GM10266 (cell line): Measurements from ENCODE around the gene CA7.

Experiments used
- DNase-seq: peaks from one replicate; pipeline ENCODE4 v3.0.0; 2012; ENCODE audit errors: extremely low spot score
- TF ChIP-seq, protein P1 (sequence below): IDR thresholded peaks from 2 replicates; pipeline ENCODE4 v1.5.1; 2012; ENCODE audit warnings: mild to moderate bottlenecking, low read depth; ENCODE audit not compliant: control insufficient read depth, insufficient read depth; ENCODE audit errors: missing control alignments

Gene CA7

DNA sequence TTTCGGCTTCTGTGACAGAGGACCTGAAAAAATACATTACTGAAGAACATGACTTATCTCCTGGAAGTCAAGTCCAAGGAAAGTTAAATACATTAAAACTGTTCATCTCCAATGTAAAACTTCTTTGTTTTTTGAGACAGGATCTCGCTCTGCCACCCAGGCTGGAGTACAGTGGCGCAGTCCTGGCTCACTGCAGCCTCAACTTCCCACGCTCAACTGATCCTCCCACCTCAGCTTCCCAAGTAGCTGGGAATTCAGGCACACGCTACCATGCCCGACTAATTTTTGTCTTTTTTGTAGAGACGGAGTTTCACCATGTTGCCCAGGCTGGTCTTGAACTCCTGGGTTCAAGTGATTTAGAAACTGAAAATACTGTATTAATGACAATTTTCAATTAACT, 33.2 kb upstream of the CA7 start:
- TF ChIP-seq, protein P1, sequence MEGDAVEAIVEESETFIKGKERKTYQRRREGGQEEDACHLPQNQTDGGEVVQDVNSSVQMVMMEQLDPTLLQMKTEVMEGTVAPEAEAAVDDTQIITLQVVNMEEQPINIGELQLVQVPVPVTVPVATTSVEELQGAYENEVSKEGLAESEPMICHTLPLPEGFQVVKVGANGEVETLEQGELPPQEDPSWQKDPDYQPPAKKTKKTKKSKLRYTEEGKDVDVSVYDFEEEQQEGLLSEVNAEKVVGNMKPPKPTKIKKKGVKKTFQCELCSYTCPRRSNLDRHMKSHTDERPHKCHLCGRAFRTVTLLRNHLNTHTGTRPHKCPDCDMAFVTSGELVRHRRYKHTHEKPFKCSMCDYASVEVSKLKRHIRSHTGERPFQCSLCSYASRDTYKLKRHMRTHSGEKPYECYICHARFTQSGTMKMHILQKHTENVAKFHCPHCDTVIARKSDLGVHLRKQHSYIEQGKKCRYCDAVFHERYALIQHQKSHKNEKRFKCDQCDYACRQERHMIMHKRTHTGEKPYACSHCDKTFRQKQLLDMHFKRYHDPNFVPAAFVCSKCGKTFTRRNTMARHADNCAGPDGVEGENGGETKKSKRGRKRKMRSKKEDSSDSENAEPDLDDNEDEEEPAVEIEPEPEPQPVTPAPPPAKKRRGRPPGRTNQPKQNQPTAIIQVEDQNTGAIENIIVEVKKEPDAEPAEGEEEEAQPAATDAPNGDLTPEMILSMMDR, result no peak

DNA sequence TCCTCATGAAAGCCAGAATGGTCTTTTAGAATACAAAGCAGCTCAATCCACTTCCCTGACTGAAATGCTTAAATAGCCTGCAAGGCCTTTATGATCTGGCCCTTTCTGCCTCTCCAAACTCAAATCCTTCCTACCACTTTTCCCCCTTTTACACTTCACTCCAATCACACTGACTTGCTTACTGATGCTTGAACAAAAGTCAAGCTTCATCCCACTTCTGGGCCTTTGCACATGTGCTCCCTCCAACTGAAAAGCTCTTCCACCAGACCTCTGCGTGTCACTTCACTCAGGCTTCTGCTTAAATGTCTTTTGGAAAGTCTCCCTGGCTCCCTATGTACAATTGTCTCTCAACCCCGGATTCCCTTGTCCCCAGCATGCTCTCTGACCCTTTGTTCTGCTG, 29.5 kb upstream of the CA7 start:
- TF ChIP-seq, protein P1, result no peak
- DNase-seq, result no peak

More for the DNA sequence above, 33.2 kb upstream of the CA7 start:
- DNase-seq, result no peak

DNA sequence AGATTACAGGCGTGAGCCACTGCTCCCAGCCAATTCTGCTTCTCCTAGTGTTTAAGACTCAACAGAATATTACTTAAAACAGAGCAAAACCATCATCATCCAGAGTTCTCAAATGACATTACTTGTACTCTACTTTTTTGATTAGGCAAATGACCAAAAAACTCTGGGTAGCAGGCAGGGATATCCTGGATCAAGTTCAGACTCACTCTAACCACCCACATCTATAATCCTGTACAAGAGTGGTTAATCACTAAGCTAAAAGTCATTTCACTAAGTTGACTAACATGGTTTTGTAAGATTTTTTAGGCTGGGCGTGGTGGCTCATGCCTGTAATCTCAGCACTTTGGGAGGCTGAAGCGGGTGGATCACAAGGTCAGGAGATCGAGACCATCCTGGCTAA, 20.2 kb upstream of the CA7 start:
- DNase-seq, result no peak

DNA sequence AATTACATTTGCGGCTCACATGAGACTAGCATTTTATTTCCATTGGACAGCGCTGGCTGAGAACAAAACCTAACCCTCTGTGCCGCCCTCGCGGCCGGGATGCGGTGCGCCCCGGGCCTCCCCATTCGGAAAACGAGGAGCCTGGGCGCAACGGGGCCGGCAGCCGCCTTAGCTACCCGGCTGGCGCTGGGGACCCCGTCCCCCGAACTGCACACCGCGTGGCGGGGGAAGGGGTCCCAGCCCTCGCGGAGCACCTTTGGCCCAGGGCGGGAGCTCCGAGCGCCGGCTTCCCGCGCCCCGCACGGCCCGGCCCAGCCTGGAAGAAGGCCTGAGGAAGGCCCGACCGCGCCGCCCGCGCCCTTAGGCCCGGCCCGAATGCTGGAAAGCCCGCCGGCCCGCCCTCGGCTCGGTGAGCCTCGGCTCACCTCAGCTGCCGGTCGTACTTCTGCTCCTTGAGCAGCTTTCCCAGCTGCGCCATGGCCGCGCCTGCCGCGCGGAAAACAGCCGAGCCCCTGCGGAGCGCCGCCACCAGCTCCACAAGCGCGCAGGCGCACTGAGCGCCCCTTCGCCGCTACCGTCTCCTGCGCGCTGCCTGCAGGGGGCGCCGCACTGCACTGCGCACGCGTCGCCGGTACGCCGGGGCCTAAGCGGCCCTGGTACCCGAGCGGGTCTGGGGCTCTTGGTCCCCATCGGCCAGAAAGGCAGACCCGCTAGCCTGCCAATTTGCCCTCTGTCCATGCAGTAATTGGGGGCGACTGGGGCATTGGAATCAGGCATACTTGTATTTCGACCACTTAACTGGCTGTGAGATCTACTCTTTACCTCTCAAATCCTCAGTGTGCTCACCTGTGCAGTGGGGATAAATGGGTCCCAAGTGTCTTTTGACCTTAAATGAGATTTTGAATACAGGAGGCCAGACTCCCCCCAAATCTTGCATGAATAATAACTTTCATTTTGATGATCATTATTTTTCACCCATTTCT, 13.5 kb upstream of the CA7 start, which contains the start of gene NAE1:
NAE1 (minus strand) TSS at position 555 of the 983 bp plus-strand sequence; CDS start at position 478, 77 bp downstream.
- peak; percentile 97 for DNase-seq
- TF ChIP-seq, protein P1, result peak; percentile 100

More for the DNA sequence above, 20.2 kb upstream of the CA7 start:
- TF ChIP-seq, protein P1, result no peak

DNA sequence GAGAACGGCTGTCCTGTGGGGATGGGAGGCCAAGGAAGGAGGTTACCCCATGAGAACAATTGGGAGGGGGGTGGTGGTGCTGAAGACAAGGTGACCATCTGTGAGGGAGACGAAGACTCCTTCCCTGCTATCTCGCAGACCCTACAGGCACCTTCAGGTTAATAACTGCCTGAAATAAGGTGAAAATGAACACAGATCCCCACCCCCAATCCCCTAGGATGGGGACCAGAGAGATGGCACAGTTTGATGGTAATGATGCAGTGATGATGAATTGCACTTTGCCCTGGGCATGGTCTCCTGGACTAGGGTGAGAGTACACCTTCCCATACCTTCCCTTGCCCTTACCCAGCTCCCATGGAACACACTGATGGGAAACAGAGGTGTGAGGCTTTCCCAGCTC, 12.0 kb upstream of the CA7 start:
- TF ChIP-seq, protein P1, result no peak
- no peak for DNase-seq

DNA sequence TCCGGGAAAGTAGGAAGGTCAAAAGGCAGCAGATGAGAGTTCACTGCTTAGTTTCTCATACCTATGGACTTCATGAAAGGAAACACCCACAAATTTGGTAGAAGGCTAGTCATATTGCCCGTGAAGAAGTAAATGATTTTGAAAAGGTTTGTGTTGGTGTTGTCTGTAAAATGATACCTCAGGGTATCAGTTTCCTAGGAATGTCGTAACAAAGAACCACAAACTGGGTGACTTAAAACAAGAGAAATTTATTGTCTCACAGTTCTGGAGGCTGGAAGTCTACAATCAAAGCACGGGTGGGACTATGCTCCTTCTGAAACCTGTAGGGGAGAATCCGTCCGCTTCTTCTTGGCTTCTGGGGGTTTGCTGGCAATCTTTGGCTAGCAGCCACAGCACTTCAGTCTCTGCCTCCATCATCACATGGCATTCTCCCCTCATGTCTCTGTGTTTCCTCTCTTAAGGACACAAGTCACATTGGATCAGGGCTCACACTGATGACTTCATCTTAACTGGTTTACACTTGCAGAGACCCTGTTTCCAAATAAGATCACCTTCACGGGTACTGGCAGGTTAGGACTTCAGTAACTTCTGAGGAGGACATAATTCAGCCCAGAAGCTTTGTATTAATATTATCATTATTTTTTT, 11.4 kb upstream of the CA7 start:
- DNase-seq, result no peak
- TF ChIP-seq, protein P1, result no peak
